ENCODE data around the gene RAB31.

DNA sequence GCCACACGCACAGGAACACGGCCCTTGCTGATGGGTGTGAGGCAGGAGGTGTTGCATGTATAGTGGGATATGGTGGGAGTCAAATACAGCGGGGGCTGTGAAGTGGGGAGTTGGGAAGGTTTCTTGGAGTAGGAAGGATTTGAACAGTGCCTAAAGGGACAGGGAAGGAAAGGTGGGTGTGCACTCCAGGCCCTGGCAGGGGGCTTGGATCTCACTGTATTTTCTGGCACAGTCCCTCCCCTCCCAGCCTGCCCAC is 6.9 kb downstream of the RAB31 start:
- TF ChIP-seq, protein P1, sequence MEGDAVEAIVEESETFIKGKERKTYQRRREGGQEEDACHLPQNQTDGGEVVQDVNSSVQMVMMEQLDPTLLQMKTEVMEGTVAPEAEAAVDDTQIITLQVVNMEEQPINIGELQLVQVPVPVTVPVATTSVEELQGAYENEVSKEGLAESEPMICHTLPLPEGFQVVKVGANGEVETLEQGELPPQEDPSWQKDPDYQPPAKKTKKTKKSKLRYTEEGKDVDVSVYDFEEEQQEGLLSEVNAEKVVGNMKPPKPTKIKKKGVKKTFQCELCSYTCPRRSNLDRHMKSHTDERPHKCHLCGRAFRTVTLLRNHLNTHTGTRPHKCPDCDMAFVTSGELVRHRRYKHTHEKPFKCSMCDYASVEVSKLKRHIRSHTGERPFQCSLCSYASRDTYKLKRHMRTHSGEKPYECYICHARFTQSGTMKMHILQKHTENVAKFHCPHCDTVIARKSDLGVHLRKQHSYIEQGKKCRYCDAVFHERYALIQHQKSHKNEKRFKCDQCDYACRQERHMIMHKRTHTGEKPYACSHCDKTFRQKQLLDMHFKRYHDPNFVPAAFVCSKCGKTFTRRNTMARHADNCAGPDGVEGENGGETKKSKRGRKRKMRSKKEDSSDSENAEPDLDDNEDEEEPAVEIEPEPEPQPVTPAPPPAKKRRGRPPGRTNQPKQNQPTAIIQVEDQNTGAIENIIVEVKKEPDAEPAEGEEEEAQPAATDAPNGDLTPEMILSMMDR (IDR thresholded peaks at IDR 0.05), result no peak
- TF ChIP-seq POLR2A (IDR thresholded peaks at IDR 0.05), result no peak
